ENCODE results near the gene SYT12.

- no peak for TF ChIP-seq CTCF (IDR thresholded peaks at IDR 0.05; ENCODE audit: extremely low read depth in 1 of 2, insufficient read depth in 1 of 2, low read depth in 1 of 2, low read length in 2 of 2)
- TF ChIP-seq MAX (IDR thresholded peaks at IDR 0.05; ENCODE audit: insufficient read depth, insufficient read length): no peak
- no peak for TF ChIP-seq EZH2 (IDR thresholded peaks at IDR 0.05; ENCODE audit: borderline replicate concordance, low read depth, low read length, severe bottlenecking)
- no peak for TF ChIP-seq POLR2A (IDR thresholded peaks at IDR 0.05; ENCODE audit: low read depth, low read length)
- TF ChIP-seq JUN (IDR thresholded peaks at IDR 0.05; ENCODE audit: borderline replicate concordance, insufficient read depth, insufficient read length, low read depth): no peak
- TF ChIP-seq POLR2AphosphoS5 (IDR thresholded peaks at IDR 0.05; ENCODE audit: insufficient read depth, low read depth, low read length): no peak
- TF ChIP-seq GATA2 (IDR thresholded peaks at IDR 0.05; ENCODE audit: insufficient read depth, insufficient read length, low read depth, low read length): no peak
Observed at GRCh38 chr11:67083786-67084366, 60.9 kb downstream of the SYT12 start.
